ENCODE measurements around the gene DDAH2. TPM values are rescaled to one million over a fixed set of nuclear protein-coding genes. Genes with fewer than 3 reads are reported as not detected.

Gene DDAH2
- total RNA-seq, 2 donors from 2014 or later, result 136 TPM

GRCh38 chr6:31769684-31770371 is 40.7 kb upstream of the DDAH2 start:
- Histone ChIP-seq H3K27ac (no peak overlapping the region), H3K4me3 (no peak overlapping the region), H3K27me3 (replicated peaks; ENCODE audit: insufficient read depth) (no peaks in the 10 kb centered on the region), H3K9me3 (no peaks in the 10 kb centered on the region), H3K4me1 (ENCODE audit: control insufficient read depth in 1 of 2, low read depth in 2 of 2) (peaks cover 2 to 8% of the 10 kb centered on the region in 2 donors), H3K36me3 (no peaks in the 10 kb centered on the region)
- peak; percentile 52 for TF ChIP-seq CTCF (IDR thresholded peaks at IDR 0.05)
- ATAC-seq (ENCODE audit: insufficient number of reproducible peaks, low FRiP score, low read depth), result no peak
- no peak for DNase-seq (ENCODE audit: low spot score)

GRCh38 chr6:31768363-31769257 is 39.5 kb upstream of the DDAH2 start:
- Histone ChIP-seq H3K9me3 (no peaks in the 10 kb centered on the region), H3K27me3 (replicated peaks; ENCODE audit: insufficient read depth) (no peaks in the 10 kb centered on the region), H3K27ac (no peak overlapping the region), H3K36me3 (no peaks in the 10 kb centered on the region), H3K4me3 (no peak overlapping the region), H3K4me1 (ENCODE audit: control insufficient read depth in 1 of 2, low read depth in 2 of 2) (peaks cover 2 to 8% of the 10 kb centered on the region in 2 donors)
- ATAC-seq (ENCODE audit: insufficient number of reproducible peaks, low FRiP score, low read depth) (no peak), DNase-seq (ENCODE audit: low spot score) (no peak)
- no peak for TF ChIP-seq CTCF (IDR thresholded peaks at IDR 0.05)

DNA sequence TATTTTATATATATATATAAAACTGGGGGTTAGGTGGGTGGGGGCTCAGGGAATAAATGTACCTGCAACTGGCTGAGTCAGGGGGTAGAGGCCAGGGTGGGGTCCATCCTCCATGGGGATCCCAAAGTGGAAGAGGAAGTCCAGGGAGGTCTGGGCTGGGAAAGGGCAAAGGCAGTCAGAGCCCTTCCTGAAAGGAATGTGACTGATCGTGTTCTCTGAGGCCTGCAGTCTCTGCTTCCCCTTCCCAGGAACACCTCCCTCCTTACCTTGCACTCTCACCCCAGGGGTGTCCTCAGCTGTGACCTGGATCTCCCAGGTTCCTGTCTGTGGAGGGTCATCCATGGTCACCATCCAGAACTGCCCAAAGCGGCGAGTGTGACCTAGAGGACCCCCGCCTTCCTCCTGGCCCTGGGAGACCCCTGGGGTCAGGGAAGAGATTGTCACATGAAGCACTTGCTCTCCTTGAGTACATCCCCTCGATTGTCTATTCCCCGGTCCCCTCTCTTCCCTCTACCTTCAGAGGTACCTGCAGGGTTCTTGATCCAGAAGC is 38.1 kb upstream of the DDAH2 start:
- no peak overlapping the region for H3K27ac ChIP-seq
- no peak for TF ChIP-seq CTCF (IDR thresholded peaks at IDR 0.05)
- no peak overlapping the region for H3K4me3 ChIP-seq
- DNase-seq (ENCODE audit: low spot score), result no peak
- no peaks in the 10 kb centered on the region for H3K9me3 ChIP-seq
- no peaks in the 10 kb centered on the region for H3K27me3 ChIP-seq (replicated peaks; ENCODE audit: insufficient read depth)
- peaks cover 2 to 8% of the 10 kb centered on the region in 2 donors for H3K4me1 ChIP-seq (ENCODE audit: control insufficient read depth in 1 of 2, low read depth in 2 of 2)
- H3K36me3 ChIP-seq, result no peaks in the 10 kb centered on the region
- no peak for ATAC-seq (ENCODE audit: insufficient number of reproducible peaks, low FRiP score, low read depth)

DNA sequence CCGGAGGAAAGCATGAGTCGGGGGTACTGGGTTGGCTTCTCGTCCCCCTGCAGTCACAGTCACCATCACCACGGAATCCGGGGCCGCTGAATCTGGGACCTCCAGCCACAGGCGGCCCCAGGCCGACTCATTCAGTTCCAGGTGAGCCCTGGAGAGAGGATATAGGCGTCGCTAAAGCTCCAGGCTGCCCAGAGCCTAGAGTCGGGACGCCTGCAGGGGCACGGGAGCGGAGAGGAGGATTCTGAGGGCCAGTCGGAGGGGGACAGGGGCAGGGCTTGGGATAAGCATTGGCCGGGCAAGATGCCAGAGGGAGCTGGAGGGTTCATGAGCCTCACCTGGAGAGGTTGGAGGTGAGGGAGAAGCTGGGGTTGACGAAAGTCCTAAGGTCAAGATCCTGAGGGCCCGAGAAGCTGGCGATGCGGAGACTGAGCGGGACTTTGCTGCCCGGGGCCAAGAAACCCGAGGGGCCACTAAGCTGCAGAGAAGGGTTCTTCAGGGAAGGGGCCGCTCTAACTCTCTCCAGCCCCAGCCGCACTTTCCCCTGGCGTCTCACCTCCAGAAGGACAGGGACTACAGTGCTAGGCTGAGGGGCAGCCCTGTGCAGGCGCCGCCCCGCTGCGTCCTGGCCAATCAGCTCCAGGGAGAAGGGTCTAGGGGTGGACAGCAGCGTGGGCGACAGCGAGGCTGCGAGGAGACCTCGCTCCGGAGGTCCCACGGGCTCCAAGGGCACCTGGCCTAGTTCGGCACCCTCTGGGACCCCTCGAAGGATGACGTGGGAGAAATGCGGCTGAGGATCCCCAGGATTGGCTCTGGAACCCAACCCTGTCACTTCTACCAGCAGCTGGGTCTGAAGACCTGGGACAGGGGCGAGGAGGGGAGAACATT is 37.1 kb upstream of the DDAH2 start:
- no peak for TF ChIP-seq CTCF (IDR thresholded peaks at IDR 0.05)
- Histone ChIP-seq H3K36me3 (no peaks in the 10 kb centered on the region), H3K4me1 (ENCODE audit: control insufficient read depth in 1 of 2, low read depth in 2 of 2) (peaks cover 2 to 8% of the 10 kb centered on the region in 2 donors), H3K9me3 (no peaks in the 10 kb centered on the region), H3K27me3 (replicated peaks; ENCODE audit: insufficient read depth) (no peaks in the 10 kb centered on the region), H3K27ac (no peak overlapping the region), H3K4me3 (peak overlapping the region; percentile 39)
- DNase-seq (ENCODE audit: low spot score) (no peak), ATAC-seq (ENCODE audit: insufficient number of reproducible peaks, low FRiP score, low read depth) (no peak)
